ENCODE data around the gene CUL2.

Gene CUL2

GRCh38 chr10:34969171-34969570 is 121.0 kb downstream of the CUL2 start:
- Histone ChIP-seq H3K4me3 (no peak overlapping the region), H3K27me3 (no peaks in the 10 kb centered on the region), H3K9me3 (no peaks in the 10 kb centered on the region), H3K27ac (no peak overlapping the region), H3K36me3 (no peaks in the 10 kb centered on the region), H3K4me1 (peaks cover 0 to 20% (median 9%) of the 10 kb centered on the region in 4 donors)
- no peak for DNase-seq
- no peak for TF ChIP-seq CTCF (IDR thresholded peaks at IDR 0.05)
- intact Hi-C loops (cut with DNase I; ENCODE audit: low total_unique reads): no loop called here

- H3K27me3 ChIP-seq: no peaks in the 10 kb centered on the region
- intact Hi-C loops (cut with DNase I; ENCODE audit: low total_unique reads): no loop called here
- H3K27ac ChIP-seq: no peak overlapping the region
- DNase-seq: peak in 1 of 2 donors; percentile 65
- H3K4me1 ChIP-seq: peaks cover 0 to 20% (median 4%) of the 10 kb centered on the region in 4 donors
- TF ChIP-seq CTCF (IDR thresholded peaks at IDR 0.05): no peak
- no peaks in the 10 kb centered on the region for H3K9me3 ChIP-seq
- peak overlapping the region in 1 of 2 donors; percentile 13 for H3K4me3 ChIP-seq
- no peaks in the 10 kb centered on the region for H3K36me3 ChIP-seq
Observed at GRCh38 chr10:34967335-34967880, 122.7 kb downstream of the CUL2 start.

- TF ChIP-seq CTCF (IDR thresholded peaks at IDR 0.05): no peak
- DNase-seq: peak in 1 of 2 donors; percentile 1
- Histone ChIP-seq H3K27ac (no peak overlapping the region), H3K4me1 (peaks cover 0 to 15% (median 2%) of the 10 kb centered on the region in 4 donors), H3K36me3 (no peaks in the 10 kb centered on the region), H3K27me3 (no peaks in the 10 kb centered on the region), H3K9me3 (no peaks in the 10 kb centered on the region), H3K4me3 (no peak overlapping the region)
- intact Hi-C loops (cut with DNase I; ENCODE audit: low total_unique reads): no loop called here
Observed at GRCh38 chr10:34966451-34966850, 123.7 kb downstream of the CUL2 start.

GRCh38 chr10:34966040-34966439 is 124.1 kb downstream of the CUL2 start:
- Histone ChIP-seq H3K4me1 (peaks cover 0 to 11% (median 1%) of the 10 kb centered on the region in 4 donors), H3K9me3 (no peaks in the 10 kb centered on the region), H3K27ac (no peak overlapping the region), H3K4me3 (no peak overlapping the region), H3K27me3 (no peaks in the 10 kb centered on the region), H3K36me3 (no peaks in the 10 kb centered on the region)
- no peak for DNase-seq
- intact Hi-C loops (cut with DNase I; ENCODE audit: low total_unique reads): no loop called here
- no peak for TF ChIP-seq CTCF (IDR thresholded peaks at IDR 0.05)

GRCh38 chr10:34964166-34964800 is 125.9 kb downstream of the CUL2 start:
- no peak overlapping the region for H3K4me3 ChIP-seq
- no peak for TF ChIP-seq CTCF (IDR thresholded peaks at IDR 0.05)
- no peaks in the 10 kb centered on the region for H3K36me3 ChIP-seq
- intact Hi-C loops (cut with DNase I; ENCODE audit: low total_unique reads): no loop called here
- H3K27ac ChIP-seq: no peak overlapping the region
- peak in 1 of 2 donors; percentile 15 for DNase-seq
- H3K27me3 ChIP-seq: no peaks in the 10 kb centered on the region
- peaks cover 0 to 11% (median 1%) of the 10 kb centered on the region in 4 donors for H3K4me1 ChIP-seq
- H3K9me3 ChIP-seq: no peaks in the 10 kb centered on the region

Measured in tibial artery (tissue), 4 donors.